Uterus (tissue), 4 donors: ENCODE data around the gene SLC35G4. TPM values are rescaled to one million over a fixed set of nuclear protein-coding genes. Genes with fewer than 3 reads are reported as not detected.

Experiments used
- DNase-seq, 2 donors: peaks; one replicate each; pipeline ENCODE4 v3.0.0-alpha.2; 2019 to 2020
- H3K27ac ChIP-seq, 2 donors: fragments of 200-600 bp; sonication (generic); 1 replicate in 1 of 2; 2 replicates in 1 of 2; pipeline ENCODE4 v1.5.1; 2016 to 2018
- H3K27me3 ChIP-seq, 2 donors: fragments of 200-600 bp; sonication (generic); one replicate each; pipeline ENCODE4 v1.5.1; 2018 to 2019; ENCODE audit warnings: control low read depth in 1 of 2
- H3K36me3 ChIP-seq, 2 donors: fragments of 200-600 bp; sonication (generic); one replicate each; pipeline ENCODE4 v1.5.1; 2019; ENCODE audit warnings: control low read depth in 1 of 2
- H3K4me1 ChIP-seq, 2 donors: fragments of 200-600 bp; sonication (generic); one replicate each; pipeline ENCODE4 v1.5.1; 2018 to 2019; ENCODE audit warnings: control low read depth in 1 of 2
- H3K4me3 ChIP-seq, 2 donors: fragments of 200-600 bp; sonication (generic); 1 replicate in 1 of 2; 2 replicates in 1 of 2; pipeline ENCODE4 v1.5.1; 2018 to 2019; ENCODE audit warnings: mild to moderate bottlenecking in 1 of 2
- H3K9me3 ChIP-seq, 2 donors: fragments of 200-600 bp; sonication (generic); one replicate each; pipeline ENCODE4 v1.5.1; 2019; ENCODE audit warnings: control low read depth in 1 of 2
- POLR2A ChIP-seq, 2 donors: fragments of 450-650 bp; IDR thresholded peaks; one replicate each; pipeline ENCODE4 v1.6.1; 2016; ENCODE audit warnings: antibody characterized with exemption in 2 of 2, mild to moderate bottlenecking in 1 of 2, moderate library complexity in 1 of 2
- intact Hi-C: fragments of 100-400 bp; cut with DNase I; formaldehyde crosslinking; loops from one replicate; pipeline ENCODE4 v1.15.1; 2023; ENCODE audit warnings: low total_unique reads
- total RNA-seq, 4 donors: library from RNA; depleted of rRNA in 3 of 4; stranded (reverse); fragments of >200 nt in 3 of 4; gene quantifications; one replicate each; pipeline versions ENCODE4 v1.1.0 to v1.2.4, GENCODE V29; 2014 to 2023
- TF ChIP-seq, protein P1 (sequence below), 4 experiments: fragments of 200-600 bp in 2 of 4; fragments of 450-650 bp in 2 of 4; sonication (generic) in 2 of 4; IDR thresholded peaks; one replicate each; pipeline ENCODE4 v1.5.1; 2016 to 2019; ENCODE audit warnings: antibody characterized with exemption in 4 of 4, mild to moderate bottlenecking in 2 of 4, moderate library complexity in 1 of 4
- donor health status: DM: yes; HTN: yes; CAD: no.

Gene SLC35G4
- total RNA-seq, 4 donors from 2014 or later = not detected

DNA sequence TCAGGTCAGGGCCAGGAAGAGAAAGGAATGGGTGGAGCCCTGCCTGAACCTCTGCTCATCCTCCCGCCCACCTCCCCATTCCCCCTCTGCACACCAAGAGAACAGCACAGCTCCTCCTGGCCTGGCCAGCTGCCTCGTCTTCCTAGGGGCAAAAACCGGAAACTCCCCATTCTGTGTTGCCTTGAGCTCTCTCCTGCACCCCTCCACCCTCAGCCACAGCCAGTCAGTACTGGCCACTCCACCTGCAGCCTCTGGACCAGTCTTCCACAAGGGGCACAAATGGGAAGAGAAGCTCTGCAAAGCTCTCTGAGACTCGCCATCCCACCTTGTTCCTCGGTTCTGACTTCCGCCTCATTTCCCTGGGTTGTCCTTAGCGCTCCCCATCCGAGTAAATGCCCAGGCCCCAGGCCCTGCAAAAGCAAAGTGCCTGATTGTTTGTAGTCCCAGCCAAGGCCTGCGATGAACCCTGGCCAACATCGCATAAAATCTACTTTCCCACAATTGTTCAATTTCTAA is 39.3 kb upstream of the SLC35G4 start:
- Histone ChIP-seq H3K27ac (no peak overlapping the region), H3K27me3 (no peaks in the 10 kb centered on the region), H3K4me3 (no peak overlapping the region), H3K36me3 (no peaks in the 10 kb centered on the region), H3K4me1 (no peaks in the 10 kb centered on the region), H3K9me3 (no peaks in the 10 kb centered on the region)
- no peak for DNase-seq
- TF ChIP-seq POLR2A (IDR thresholded peaks at IDR 0.05) = no peak
- TF ChIP-seq, protein P1, sequence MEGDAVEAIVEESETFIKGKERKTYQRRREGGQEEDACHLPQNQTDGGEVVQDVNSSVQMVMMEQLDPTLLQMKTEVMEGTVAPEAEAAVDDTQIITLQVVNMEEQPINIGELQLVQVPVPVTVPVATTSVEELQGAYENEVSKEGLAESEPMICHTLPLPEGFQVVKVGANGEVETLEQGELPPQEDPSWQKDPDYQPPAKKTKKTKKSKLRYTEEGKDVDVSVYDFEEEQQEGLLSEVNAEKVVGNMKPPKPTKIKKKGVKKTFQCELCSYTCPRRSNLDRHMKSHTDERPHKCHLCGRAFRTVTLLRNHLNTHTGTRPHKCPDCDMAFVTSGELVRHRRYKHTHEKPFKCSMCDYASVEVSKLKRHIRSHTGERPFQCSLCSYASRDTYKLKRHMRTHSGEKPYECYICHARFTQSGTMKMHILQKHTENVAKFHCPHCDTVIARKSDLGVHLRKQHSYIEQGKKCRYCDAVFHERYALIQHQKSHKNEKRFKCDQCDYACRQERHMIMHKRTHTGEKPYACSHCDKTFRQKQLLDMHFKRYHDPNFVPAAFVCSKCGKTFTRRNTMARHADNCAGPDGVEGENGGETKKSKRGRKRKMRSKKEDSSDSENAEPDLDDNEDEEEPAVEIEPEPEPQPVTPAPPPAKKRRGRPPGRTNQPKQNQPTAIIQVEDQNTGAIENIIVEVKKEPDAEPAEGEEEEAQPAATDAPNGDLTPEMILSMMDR (IDR thresholded peaks at IDR 0.05) = no peak
- intact Hi-C loops = no loop called here

DNA sequence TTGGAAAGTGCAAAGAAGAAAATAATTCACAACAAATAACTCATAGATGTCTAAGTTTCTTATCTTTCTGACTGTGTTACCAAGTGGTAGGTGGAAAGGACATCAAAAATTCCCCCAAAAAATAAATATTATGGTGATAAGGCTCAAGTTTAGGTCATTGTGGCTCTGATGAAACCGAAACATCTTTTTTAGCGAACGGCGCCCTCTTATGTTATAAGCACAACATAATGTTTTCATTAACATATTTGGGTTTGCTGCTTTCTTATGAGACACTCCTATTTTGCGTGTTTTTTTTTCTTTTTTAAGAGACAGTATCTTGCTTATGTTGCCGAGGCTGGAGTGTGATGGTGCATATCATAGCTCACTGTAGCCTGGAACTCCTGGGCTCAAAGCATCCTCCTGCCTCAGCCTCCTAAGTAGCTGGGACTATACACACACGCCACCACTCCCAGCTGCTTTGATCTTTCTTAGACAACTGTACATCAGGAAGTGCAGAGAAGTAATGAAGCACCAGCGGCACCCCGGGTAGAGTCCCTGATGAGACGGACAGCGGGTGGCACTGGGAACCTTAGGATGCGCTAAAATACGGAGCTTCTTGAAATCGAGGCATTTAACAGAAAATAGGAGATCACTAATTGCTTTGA is 38.5 kb upstream of the SLC35G4 start:
- intact Hi-C loops = no loop called here
- TF ChIP-seq POLR2A (IDR thresholded peaks at IDR 0.05) = no peak
- TF ChIP-seq, protein P1 (IDR thresholded peaks at IDR 0.05) = no peak
- Histone ChIP-seq H3K9me3 (no peaks in the 10 kb centered on the region), H3K27ac (no peak overlapping the region), H3K4me3 (no peak overlapping the region), H3K36me3 (no peaks in the 10 kb centered on the region), H3K4me1 (no peaks in the 10 kb centered on the region), H3K27me3 (no peaks in the 10 kb centered on the region)
- DNase-seq = no peak

DNA sequence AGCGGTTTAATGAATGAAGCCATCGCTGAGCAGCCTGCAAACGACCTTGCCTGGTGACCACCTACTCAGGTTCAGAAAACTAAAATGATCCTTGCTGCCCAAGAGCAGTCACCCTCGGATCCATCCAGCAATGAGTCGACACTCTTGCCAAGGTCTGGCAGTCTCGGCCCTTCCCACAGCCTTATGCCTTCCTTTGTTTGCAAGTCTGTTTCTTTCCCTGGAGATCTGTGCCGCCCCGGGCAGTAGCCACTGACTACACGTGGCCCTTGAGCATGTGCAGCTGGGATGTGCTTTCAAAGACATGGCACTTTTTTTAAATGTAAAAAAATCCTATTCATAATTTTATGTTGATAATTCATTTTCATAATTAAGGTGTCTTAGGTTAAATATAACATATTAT is 37.2 kb upstream of the SLC35G4 start:
- Histone ChIP-seq H3K27me3 (no peaks in the 10 kb centered on the region), H3K4me1 (no peaks in the 10 kb centered on the region), H3K9me3 (no peaks in the 10 kb centered on the region), H3K4me3 (no peak overlapping the region), H3K36me3 (no peaks in the 10 kb centered on the region), H3K27ac (no peak overlapping the region)
- DNase-seq = no peak
- TF ChIP-seq POLR2A (IDR thresholded peaks at IDR 0.05) = no peak
- TF ChIP-seq, protein P1 (IDR thresholded peaks at IDR 0.05) = no peak
- intact Hi-C loops = no loop called here

DNA sequence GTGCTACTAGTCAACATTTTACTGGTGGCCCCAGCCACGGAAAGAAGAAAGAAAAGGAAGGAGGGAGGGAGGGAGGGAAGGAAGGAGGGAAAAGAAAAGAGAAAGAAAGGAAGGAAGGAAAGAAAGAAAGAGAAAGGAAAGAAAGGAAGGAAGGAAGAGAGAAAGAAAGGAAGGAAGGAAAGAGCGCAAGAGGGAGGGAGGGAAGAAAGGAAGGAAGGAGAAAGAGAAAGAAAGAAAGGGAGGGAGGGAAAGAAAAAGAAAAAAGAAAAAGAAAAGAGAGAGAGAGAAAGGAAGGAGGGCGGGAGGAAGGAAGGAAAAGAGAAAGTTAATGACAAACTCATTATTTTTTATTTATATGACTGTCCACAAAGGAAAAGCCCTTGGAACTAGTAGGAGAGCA is 34.9 kb upstream of the SLC35G4 start:
- H3K27ac ChIP-seq = no peak overlapping the region
- H3K27me3 ChIP-seq = no peaks in the 10 kb centered on the region
- H3K36me3 ChIP-seq = no peaks in the 10 kb centered on the region
- no peaks in the 10 kb centered on the region for H3K9me3 ChIP-seq
- H3K4me1 ChIP-seq = no peaks in the 10 kb centered on the region
- intact Hi-C loops = no loop called here
- TF ChIP-seq POLR2A (IDR thresholded peaks at IDR 0.05) = no peak
- TF ChIP-seq, protein P1 (IDR thresholded peaks at IDR 0.05) = no peak
- no peak overlapping the region for H3K4me3 ChIP-seq
- no peak for DNase-seq

DNA sequence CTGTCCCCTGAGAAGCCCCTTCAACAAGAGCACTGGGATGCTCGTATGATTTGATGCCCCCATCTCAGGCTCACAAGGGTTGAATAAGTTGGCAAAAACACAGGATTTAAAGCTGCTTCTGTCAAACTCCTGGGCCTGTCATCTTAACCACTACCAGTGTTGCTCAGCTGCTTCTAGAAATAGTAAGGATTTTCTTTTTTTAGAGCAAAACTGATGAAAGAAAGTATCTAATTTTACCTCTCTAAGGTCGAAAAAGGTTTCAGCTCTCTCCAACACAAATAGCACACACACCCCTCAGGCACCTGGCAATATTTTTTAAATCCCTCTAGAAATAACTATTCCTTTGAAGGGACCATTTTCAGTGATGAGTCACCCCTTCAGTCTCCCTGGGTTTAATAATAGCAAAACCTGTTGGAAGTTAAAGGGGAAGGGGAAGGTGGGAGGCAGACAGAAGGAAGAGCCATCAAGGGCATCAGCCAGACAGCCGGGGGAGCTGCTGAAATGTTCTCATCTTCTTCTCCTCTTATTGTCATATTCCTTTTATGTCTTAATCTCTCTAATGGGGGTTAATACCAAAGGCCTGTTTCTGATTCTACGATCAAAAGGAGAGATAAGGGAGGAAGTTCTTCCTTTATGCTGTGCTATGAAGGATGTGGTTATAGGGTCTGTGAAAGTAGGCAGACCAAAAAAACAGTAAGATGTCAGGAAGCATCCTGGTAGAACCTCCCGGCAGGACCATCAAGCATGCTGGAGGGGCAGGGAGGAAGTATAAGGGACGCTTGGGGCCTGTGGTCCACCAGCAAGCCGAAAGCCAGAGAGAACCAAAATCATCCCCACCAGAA is 31.9 kb upstream of the SLC35G4 start:
- Histone ChIP-seq H3K4me3 (no peak overlapping the region), H3K9me3 (no peaks in the 10 kb centered on the region), H3K36me3 (no peaks in the 10 kb centered on the region), H3K4me1 (no peaks in the 10 kb centered on the region), H3K27me3 (no peaks in the 10 kb centered on the region), H3K27ac (no peak overlapping the region)
- DNase-seq = no peak
- TF ChIP-seq, protein P1 (IDR thresholded peaks at IDR 0.05) = no peak
- intact Hi-C loops = no loop called here
